AG08396 (cell line): ENCODE measurements around the gene ABHD16A.

ENCODE experiments used
- DNase-seq: peaks from one replicate; pipeline ENCODE4 v3.0.0; 2012; ENCODE audit warnings: low spot score, mixed read lengths

The ABHD16A gene

GRCh38 chr6:31702819-31703716 is at the start of gene ABHD16A:
Gene ABHD16A, minus strand, starts transcription at chr6:31703324. Its CDS starts 43 bp downstream, at chr6:31703281.
- peak; percentile 97 for DNase-seq

GRCh38 chr6:31752739-31753319 is 49.7 kb upstream of the ABHD16A start:
- DNase-seq: peak; percentile 66

GRCh38 chr6:31750411-31751022 is 47.4 kb upstream of the ABHD16A start:
- DNase-seq: no peak

- no peak for DNase-seq
Observed at GRCh38 chr6:31749301-31750036, 46.3 kb upstream of the ABHD16A start.

- DNase-seq: no peak
Observed at GRCh38 chr6:31744422-31744821, 41.3 kb upstream of the ABHD16A start.

GRCh38 chr6:31742894-31743293 is 39.8 kb upstream of the ABHD16A start:
- DNase-seq: no peak

- DNase-seq: no peak
Observed at GRCh38 chr6:31741815-31742214, 38.7 kb upstream of the ABHD16A start.

- no peak for DNase-seq
Observed at GRCh38 chr6:31740397-31741223, 37.5 kb upstream of the ABHD16A start.

GRCh38 chr6:31739639-31740396 is 36.7 kb upstream of the ABHD16A start, which contains the start of gene MSH5:
Gene MSH5, plus strand, starts transcription at chr6:31740005. Its CDS starts 462 bp downstream, at chr6:31740467.
- peak; percentile 98 for DNase-seq

GRCh38 chr6:31737991-31738979 is 35.2 kb upstream of the ABHD16A start:
- peak; percentile 82 for DNase-seq

- DNase-seq: no peak
Observed at GRCh38 chr6:31737315-31737990, 34.3 kb upstream of the ABHD16A start.

- no peak for DNase-seq
Observed at GRCh38 chr6:31736768-31737314, 33.7 kb upstream of the ABHD16A start.

- peak; percentile 88 for DNase-seq
Observed at GRCh38 chr6:31736021-31736767, 33.1 kb upstream of the ABHD16A start, which contains the start of gene CLIC1. Gene CLIC1, minus strand, starts transcription at chr6:31736530. Its CDS starts 230 bp downstream, at chr6:31736300.

- DNase-seq: peak; percentile 63
Observed at GRCh38 chr6:31734821-31735406, 31.8 kb upstream of the ABHD16A start.

- no peak for DNase-seq
Observed at GRCh38 chr6:31734247-31734820, 31.2 kb upstream of the ABHD16A start.

GRCh38 chr6:31733734-31734133 is 30.6 kb upstream of the ABHD16A start:
- no peak for DNase-seq

GRCh38 chr6:31732029-31732428 is 28.9 kb upstream of the ABHD16A start:
- DNase-seq: no peak
